Activated naive CD4-positive, alpha-beta T cell treated with anti-CD3 and anti-CD28 coated beads for 36 hours (primary cell): Measurements from ENCODE around the gene OR2A1. TPM values are rescaled to one million over a fixed set of nuclear protein-coding genes. Genes with fewer than 3 reads are reported as not detected.
"Not testable (repeated sequence)": the region's sequence is repeated elsewhere in the genome, so short reads cannot be mapped to it uniquely, and the experiment has no call there.

Experiments
- CTCF ChIA-PET: fragments of 350-600 bp; sonication (Branson Sonifier 250); formaldehyde crosslinking; loops from one replicate; lab custom pipeline; 2021; ENCODE audit warnings: antibody characterized with exemption; lab: Charles Lee
- DNase-seq: peaks from one replicate; pipeline ENCODE4 v3.0.0-alpha.2; 2020
- H3K27ac Mint-ChIP-seq: one replicate; pipeline ENCODE4 v1.8.0; 2021; ENCODE audit warnings: mild to moderate bottlenecking, mixed read lengths
- H3K27me3 Mint-ChIP-seq: one replicate; pipeline ENCODE4 v1.8.0; 2021; ENCODE audit warnings: low read depth, mixed read lengths
- H3K36me3 Mint-ChIP-seq: one replicate; pipeline ENCODE4 v1.8.0; 2021; ENCODE audit warnings: low read depth, mixed read lengths
- H3K4me1 Mint-ChIP-seq: one replicate; pipeline ENCODE4 v1.8.0; 2021; ENCODE audit warnings: low read depth, mixed read lengths
- H3K4me3 Mint-ChIP-seq: one replicate; pipeline ENCODE4 v1.8.0; 2021; ENCODE audit warnings: mild to moderate bottlenecking, moderate library complexity, mixed read lengths
- H3K9me3 Mint-ChIP-seq: one replicate; pipeline ENCODE4 v1.8.0; 2021; ENCODE audit warnings: mixed read lengths
- intact Hi-C: fragments of 100-400 bp; cut with micrococcal nuclease; formaldehyde crosslinking; loops from one replicate; pipeline ENCODE4 v1.15.1; 2023
- total RNA-seq, 2 experiments: library from RNA; stranded (reverse); gene quantifications; one replicate each; pipeline ENCODE4 v1.2.3, GENCODE V29; 2021

Gene OR2A1
- total RNA-seq, 2 experiments from 2014 or later, result not detected

DNA sequence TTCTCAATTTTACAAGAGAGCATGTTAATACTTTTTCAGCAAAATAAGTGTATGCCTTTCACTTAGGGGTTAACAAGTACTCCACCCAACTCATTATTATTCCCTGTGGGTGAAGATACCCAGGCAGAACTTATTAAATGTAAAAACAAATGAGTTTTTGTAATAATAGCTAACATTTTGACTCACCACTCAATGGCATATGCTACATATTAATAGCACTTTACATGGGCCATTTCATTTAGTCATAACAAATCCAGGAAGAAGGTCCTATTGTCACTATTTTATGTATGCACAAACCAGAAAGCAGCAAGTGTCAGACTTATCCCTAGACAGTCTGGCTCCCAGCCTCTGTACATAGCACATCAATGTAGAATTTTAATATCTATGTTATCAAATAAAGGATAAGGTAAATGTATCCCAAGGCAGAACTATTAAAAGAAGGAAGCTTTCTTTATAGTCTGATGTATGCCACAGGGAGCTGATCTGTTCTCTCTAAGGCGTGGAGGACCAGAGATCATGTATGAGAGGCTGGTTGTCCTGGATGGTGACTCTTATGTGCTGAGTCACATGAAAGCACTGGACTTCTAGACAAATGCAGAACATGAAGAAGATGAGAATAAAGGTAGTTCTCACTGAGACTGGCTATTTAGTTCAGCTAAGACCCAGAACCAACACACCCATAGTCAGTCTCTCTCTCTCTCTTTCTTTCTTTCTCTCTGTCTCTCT is 9.5 kb upstream of the OR2A1 start:
- H3K27ac Mint-ChIP-seq, H3K36me3 Mint-ChIP-seq, H3K4me1 Mint-ChIP-seq, H3K4me3 Mint-ChIP-seq, intact Hi-C loops, H3K9me3 Mint-ChIP-seq, CTCF ChIA-PET, H3K27me3 Mint-ChIP-seq, DNase-seq: not testable (repeated sequence)

DNA sequence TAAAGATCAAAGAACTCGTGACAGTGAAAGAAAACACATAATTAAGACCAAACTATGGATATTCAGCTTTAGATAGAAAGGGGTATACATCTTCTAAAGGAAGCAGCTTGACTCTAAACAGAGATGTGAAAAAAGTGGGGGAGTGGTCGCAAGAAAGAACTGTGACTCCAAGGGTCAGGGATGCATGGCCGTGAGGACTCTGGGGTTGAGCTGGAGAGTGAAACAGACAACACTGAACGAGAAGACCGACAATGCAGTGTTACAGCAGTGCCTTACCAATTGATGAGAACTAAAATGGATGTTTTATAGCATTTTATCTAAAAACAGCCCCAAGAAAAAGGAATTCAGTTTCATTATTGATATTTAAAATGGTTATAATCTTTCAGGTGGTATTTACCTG is 8.6 kb upstream of the OR2A1 start:
- H3K27ac Mint-ChIP-seq, H3K27me3 Mint-ChIP-seq, H3K36me3 Mint-ChIP-seq, intact Hi-C loops, DNase-seq, CTCF ChIA-PET, H3K9me3 Mint-ChIP-seq, H3K4me3 Mint-ChIP-seq, H3K4me1 Mint-ChIP-seq: not testable (repeated sequence)

DNA sequence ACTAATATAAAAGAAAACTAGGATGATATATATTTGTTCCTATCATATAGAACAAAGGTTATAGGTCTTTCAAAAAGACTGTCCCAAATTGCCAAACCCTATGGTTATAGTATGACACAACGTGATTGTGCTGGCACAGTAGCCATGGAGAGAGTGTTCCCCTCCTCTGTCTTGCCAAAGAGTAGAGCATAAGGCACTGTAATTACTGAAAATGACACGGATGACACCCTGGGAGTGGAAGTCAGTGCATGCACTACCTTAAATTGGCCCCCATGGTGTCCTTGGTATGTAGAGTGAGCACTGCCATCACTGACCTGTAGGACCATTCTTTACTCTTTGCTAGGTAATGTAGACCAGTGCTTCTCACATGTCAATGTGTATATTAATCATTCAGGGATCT is 7.1 kb upstream of the OR2A1 start:
- H3K27ac Mint-ChIP-seq, CTCF ChIA-PET: not testable (repeated sequence)

DNA sequence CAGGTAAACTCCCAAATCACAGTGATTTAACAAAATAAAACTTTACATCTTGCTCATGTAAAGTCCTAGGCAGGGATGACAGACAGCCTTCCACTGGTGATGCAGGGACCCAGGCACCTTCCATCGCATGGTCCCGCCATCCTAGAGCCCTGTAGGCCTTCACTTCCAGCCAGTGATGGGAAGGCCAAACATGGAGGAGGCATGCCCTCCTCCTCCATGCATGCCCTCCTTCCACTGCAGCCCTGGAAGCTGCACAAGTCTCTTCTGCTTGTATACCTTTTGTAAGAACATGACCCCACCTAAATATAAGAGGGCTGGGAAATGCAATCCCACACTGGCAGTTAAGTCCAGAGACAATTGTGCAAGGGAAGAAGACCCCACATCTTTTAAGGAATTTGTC is 2.5 kb upstream of the OR2A1 start:
- H3K27me3 Mint-ChIP-seq, H3K9me3 Mint-ChIP-seq, intact Hi-C loops, H3K4me1 Mint-ChIP-seq, H3K36me3 Mint-ChIP-seq, H3K4me3 Mint-ChIP-seq, H3K27ac Mint-ChIP-seq, DNase-seq, CTCF ChIA-PET: not testable (repeated sequence)

More for the DNA sequence above, 7.1 kb upstream of the OR2A1 start:
- H3K4me3 Mint-ChIP-seq, H3K4me1 Mint-ChIP-seq, intact Hi-C loops, H3K27me3 Mint-ChIP-seq, H3K36me3 Mint-ChIP-seq, H3K9me3 Mint-ChIP-seq, DNase-seq: not testable (repeated sequence)

DNA sequence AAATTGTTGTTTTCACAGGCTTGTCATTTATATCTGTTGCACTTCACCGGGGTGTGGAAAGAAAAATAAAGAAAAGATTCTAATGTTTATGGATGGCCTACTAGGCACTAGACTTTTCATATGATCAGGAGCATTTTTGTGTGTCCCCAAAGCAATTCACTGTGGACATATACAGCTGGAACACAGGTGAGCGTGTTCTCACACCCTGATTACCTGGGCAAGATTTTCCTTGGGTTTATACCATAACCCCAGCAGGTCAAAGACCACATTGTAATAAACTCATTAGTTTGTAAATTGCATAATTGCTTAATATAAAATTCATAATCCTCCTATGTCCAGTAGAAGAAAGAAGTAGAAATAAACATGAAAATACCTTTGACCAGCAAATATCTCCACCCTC is 1.0 kb upstream of the OR2A1 start:
- H3K36me3 Mint-ChIP-seq, DNase-seq, H3K27me3 Mint-ChIP-seq, H3K4me3 Mint-ChIP-seq, H3K27ac Mint-ChIP-seq, intact Hi-C loops, CTCF ChIA-PET, H3K9me3 Mint-ChIP-seq, H3K4me1 Mint-ChIP-seq: not testable (repeated sequence)

DNA sequence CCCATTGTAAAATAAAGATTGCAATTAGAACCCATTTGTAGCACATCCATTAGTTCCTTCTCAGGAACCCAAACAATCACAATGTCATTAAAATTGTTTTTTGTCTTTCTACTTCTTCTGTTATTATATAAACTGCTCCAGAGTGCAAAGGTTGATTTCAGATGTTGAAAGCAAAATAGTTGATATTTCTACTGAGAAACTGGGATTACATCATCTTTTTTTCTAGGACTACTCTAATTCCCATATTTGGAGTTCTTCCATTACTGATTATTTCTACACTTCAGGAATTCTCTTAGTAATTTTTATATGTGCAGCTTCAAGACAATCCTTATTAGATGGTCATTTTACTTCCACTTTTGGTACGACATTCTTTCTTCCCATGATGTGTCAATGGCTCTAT is 5.3 kb downstream of the OR2A1 start:
- H3K36me3 Mint-ChIP-seq, DNase-seq, H3K4me1 Mint-ChIP-seq, H3K9me3 Mint-ChIP-seq, H3K4me3 Mint-ChIP-seq, H3K27me3 Mint-ChIP-seq, CTCF ChIA-PET, H3K27ac Mint-ChIP-seq, intact Hi-C loops: not testable (repeated sequence)

DNA sequence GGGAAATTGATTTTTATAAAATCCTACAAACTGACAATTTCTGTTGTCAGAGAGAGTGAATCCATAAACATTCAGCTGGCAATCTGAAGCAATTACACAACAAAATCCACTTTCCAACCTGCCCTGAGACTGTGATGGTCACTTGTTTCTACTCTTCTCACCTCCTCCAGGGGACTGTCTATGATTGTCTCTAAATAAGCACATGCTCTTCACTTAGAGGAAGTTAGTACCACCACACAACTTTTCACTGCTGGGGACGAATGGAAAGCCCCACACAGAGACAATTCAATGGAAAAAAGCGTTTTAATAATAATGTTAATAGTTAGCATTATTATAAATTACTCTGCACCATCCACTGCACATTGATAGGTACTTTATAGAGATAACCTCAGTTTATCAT is 7.3 kb downstream of the OR2A1 start:
- DNase-seq, H3K4me1 Mint-ChIP-seq, H3K36me3 Mint-ChIP-seq, H3K4me3 Mint-ChIP-seq, H3K27me3 Mint-ChIP-seq, intact Hi-C loops, CTCF ChIA-PET, H3K27ac Mint-ChIP-seq, H3K9me3 Mint-ChIP-seq: not testable (repeated sequence)

DNA sequence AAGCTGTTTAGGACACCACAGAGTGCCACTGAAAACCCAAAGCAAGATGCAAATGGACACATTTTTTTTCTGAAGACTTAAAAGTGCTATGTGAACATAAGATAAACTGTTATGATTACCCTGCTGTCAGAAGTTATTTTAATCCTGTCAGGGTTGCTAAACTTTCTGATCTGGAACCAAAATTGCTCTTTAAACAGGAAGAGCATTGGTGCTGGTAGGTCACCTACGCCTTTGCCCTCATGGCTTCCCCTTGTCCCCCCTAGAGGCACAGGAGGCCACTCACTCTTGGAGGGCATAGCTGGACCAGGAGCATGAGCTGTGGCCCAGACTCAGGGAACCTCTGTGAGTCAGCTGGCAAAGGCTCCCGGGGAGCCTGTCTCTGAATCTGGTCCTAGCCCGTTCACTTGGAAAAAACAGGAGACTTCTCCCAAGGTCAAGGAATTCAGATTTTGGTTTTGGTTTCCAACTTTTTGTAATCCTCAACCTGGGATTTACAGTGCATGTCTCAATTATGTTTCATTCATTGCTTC is 9.5 kb downstream of the OR2A1 start:
- H3K27ac Mint-ChIP-seq, DNase-seq, H3K4me1 Mint-ChIP-seq, H3K27me3 Mint-ChIP-seq, H3K9me3 Mint-ChIP-seq, H3K36me3 Mint-ChIP-seq, CTCF ChIA-PET, intact Hi-C loops, H3K4me3 Mint-ChIP-seq: not testable (repeated sequence)

DNA sequence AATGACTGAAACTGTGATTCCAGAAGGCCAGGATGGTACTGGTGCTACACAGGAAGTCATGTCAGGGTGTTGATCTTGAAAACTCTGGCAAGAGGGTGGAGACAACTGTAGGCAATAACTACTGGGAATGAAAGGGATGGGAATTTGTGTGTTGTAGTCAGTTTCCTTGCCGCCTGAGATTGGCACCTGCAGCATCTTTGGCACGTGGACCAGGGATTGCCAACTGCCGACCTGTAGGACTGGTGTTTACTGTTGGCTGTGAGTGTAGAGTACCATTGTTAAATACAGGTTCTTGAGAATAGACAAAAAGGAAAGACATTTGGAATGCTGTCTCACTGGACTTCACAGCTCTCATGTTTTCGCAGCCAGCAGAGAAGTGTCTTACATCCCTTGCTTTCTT is 11.1 kb downstream of the OR2A1 start:
- H3K4me3 Mint-ChIP-seq, H3K27me3 Mint-ChIP-seq, H3K4me1 Mint-ChIP-seq, H3K27ac Mint-ChIP-seq, H3K36me3 Mint-ChIP-seq, DNase-seq, H3K9me3 Mint-ChIP-seq, CTCF ChIA-PET, intact Hi-C loops: not testable (repeated sequence)

DNA sequence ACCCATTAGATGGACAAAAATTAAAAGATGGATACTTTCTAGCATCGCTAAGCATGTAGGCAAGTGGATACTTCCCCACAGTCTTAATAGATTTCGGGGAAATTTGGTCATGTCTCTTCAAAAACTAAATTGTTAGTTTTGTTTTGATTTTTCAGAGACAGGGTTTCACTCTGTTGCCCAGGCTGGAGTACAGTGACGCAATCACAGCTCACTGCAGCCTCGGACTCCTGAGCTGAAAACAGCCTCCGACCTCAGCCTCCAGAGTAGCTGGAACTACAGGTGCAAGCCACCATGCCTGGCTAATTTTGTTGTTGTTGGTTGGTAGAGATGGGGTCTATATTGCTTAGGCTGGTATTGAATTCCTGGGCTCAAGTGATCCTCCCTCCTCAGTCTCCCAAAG is 13.6 kb downstream of the OR2A1 start:
- H3K9me3 Mint-ChIP-seq, H3K4me3 Mint-ChIP-seq, DNase-seq, H3K27ac Mint-ChIP-seq, H3K27me3 Mint-ChIP-seq, intact Hi-C loops, CTCF ChIA-PET, H3K36me3 Mint-ChIP-seq, H3K4me1 Mint-ChIP-seq: not testable (repeated sequence)

DNA sequence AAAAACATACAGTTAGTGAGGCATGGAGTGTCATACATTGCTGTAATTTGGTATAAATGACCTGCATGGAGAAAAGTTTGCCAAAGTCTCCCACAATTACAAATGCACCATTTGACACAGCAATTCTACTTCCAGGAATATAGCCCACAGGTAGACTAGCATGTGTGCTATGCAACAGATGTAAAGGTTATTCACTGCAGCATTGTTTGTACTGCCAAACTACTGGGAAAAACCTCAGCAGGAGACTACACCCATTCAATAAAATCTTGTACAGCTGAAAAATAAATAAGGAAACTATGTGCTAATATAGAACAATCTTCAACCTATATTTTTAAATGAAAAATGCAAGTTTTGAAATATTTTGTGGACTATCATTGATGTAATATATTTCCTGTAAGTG is 17.8 kb downstream of the OR2A1 start:
- H3K27ac Mint-ChIP-seq, H3K9me3 Mint-ChIP-seq, H3K27me3 Mint-ChIP-seq, intact Hi-C loops, DNase-seq, H3K4me1 Mint-ChIP-seq, H3K4me3 Mint-ChIP-seq, CTCF ChIA-PET, H3K36me3 Mint-ChIP-seq: not testable (repeated sequence)

DNA sequence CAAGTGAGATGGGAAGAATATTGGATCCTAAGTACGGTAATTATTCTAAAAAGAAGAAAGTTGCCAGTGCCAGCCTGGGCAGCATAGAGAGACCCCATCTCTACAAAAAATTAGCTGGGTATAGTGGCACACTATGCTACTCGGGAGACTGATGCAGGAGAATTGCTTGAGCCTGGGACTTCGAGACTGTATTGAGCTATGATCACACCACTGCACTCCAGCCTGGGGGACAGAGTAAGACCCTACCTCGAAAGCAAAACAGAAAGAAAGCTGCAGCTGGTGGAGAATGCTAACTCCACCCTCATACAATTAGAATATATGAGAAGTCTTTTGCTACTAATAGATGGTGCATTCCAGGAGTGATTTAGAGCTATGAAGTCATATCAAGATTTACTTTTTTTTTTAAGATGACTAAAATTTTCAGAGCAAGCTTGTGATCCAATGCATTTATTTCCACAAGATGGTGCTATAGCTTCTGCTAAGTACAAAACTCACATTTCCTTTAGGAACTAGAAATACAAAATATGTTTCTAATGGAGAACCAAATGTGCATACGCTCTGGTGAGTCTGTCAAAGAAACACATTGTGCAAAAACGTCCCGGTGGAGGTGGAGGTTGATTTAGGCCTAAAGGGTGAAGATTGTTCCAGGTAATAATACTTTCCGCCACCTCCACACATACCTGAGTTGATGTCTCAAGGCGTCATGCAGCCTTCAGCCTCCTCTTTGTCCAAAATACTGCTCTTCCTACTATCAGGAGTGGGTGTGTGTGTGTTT is 19.2 kb downstream of the OR2A1 start:
- CTCF ChIA-PET, H3K36me3 Mint-ChIP-seq, H3K27ac Mint-ChIP-seq, H3K27me3 Mint-ChIP-seq, intact Hi-C loops, DNase-seq, H3K4me3 Mint-ChIP-seq, H3K9me3 Mint-ChIP-seq, H3K4me1 Mint-ChIP-seq: not testable (repeated sequence)

DNA sequence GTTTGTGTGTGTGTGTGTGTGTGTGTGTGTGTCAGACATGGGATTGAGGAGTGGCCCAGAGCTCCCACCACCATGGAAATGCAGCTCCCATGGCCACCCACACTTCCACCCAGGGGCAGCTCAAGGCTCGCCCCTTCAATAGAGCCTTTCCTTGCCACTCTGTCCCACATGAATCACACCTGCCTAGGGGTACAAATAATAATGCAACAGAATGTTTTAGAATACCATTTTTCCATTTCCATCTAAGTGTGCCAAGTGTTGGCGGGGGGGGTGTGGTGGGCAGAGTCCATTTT is 19.7 kb downstream of the OR2A1 start:
- DNase-seq, H3K27me3 Mint-ChIP-seq, H3K36me3 Mint-ChIP-seq, CTCF ChIA-PET, H3K27ac Mint-ChIP-seq, H3K4me1 Mint-ChIP-seq, H3K4me3 Mint-ChIP-seq, intact Hi-C loops, H3K9me3 Mint-ChIP-seq: not testable (repeated sequence)
